ENCODE results near the gene SETD3.

DNA sequence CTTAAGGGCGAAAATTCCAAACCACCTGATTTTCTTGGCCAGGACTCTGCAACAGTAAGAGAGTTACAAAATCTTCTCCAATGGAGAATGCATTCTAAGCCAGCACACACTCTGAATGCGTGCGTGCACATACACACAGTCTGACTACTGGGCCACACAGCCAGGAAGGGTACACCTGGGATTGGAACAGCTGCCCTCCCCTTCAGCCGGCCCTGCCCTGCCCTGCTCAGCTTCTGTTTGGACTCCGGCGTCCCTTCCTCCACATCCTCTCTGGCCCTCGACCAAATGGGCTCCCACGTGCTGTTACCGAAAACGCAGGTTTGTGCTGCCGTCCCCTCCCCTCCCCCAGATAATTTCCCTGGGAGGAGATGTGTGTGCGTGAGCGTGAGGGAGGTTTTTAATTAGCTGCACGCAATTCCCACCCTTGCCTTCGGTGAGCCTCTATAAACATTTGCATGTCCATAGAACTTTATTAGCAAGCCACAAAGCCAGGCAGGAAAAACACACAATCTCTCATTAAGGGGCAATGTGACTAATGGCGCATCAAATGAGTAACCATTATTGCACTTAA is 43.5 kb upstream of the SETD3 start:
- TF ChIP-seq EP300 (IDR thresholded peaks at IDR 0.05) (no peak), POLR2A (IDR thresholded peaks at IDR 0.05) (no peak)
- TF ChIP-seq, protein P1, sequence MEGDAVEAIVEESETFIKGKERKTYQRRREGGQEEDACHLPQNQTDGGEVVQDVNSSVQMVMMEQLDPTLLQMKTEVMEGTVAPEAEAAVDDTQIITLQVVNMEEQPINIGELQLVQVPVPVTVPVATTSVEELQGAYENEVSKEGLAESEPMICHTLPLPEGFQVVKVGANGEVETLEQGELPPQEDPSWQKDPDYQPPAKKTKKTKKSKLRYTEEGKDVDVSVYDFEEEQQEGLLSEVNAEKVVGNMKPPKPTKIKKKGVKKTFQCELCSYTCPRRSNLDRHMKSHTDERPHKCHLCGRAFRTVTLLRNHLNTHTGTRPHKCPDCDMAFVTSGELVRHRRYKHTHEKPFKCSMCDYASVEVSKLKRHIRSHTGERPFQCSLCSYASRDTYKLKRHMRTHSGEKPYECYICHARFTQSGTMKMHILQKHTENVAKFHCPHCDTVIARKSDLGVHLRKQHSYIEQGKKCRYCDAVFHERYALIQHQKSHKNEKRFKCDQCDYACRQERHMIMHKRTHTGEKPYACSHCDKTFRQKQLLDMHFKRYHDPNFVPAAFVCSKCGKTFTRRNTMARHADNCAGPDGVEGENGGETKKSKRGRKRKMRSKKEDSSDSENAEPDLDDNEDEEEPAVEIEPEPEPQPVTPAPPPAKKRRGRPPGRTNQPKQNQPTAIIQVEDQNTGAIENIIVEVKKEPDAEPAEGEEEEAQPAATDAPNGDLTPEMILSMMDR (IDR thresholded peaks at IDR 0.05) = no peak

All from gastroesophageal sphincter (tissue), 3 donors.